Fibroblast of lung (primary cell): ENCODE data around the gene BCAR3.

Experiments
- CTCF ChIP-seq, 2 donors: IDR thresholded peaks in 1 of 2; conservative IDR thresholded peaks in 1 of 2; 1 replicate in 1 of 2; 2 replicates in 1 of 2; pipeline ENCODE4 v1.5.1; 2011 to 2012; ENCODE audit warnings: low read length in 2 of 2, control low read depth in 1 of 2, inconsistent platforms in 1 of 2, low read depth in 1 of 2, mild to moderate bottlenecking in 1 of 2
- EZH2 ChIP-seq: IDR thresholded peaks from 2 replicates; pipeline ENCODE4 v1.5.1; 2012; ENCODE audit warnings: low read length, control low read depth, mild to moderate bottlenecking; ENCODE audit errors: missing control alignments

GRCh38 chr1:93658188-93658587 lies 23.4 kb downstream of the BCAR3 start:
- no peak for TF ChIP-seq CTCF (conservative IDR thresholded peaks at IDR 0.05 in 1 of 2, IDR thresholded peaks at IDR 0.05 in 1 of 2; ENCODE audit: low read depth in 1 of 2, low read length in 2 of 2)
- no peak for TF ChIP-seq EZH2
